ENCODE measurements around the gene PRDM15.

The PRDM15 gene

GRCh38 chr21:41824466-41825207 lies 54.5 kb downstream of the PRDM15 start:
- DNase-seq (ENCODE audit: low read depth in 2 of 2), result no peak

DNA sequence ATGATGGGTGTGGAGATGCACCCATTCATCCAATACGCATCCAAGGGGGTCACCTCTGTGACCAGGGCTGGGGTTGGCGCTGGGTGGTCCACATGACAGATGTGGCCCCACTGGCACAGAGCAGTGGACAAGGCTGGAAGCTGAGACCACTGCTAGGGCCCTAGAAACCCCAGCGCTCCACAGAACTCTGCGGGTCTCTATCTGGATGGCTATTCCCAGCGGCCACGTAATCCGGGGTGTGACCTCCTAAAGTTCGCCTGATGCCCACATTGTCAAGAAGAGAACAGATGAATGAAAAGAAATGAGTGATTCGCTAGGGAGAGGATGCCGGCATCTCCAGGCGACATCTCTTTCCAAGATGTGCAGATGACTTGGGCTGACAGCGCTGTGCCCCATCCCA lies 55.2 kb downstream of the PRDM15 start:
- no peak for DNase-seq (ENCODE audit: low read depth in 2 of 2)

DNA sequence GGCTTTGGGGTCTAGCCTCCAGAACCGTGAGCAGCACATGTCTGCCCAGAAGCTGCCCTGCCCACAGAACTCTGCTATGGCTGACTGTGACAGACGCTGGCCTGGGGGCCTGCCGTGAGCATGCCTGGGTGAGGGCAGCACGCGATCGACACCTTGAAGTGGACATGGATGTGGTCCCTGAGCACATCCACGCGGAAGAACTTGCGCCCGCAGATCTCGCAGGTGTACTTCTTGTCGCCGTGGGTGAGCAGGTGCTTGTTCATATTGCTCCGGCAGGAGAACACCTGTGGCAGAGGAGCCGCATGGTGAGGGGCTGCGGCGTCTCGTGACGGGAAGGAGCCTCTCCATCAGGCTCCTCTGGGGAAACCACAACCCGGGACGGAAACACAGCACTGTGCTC lies 56.0 kb downstream of the PRDM15 start:
- DNase-seq (ENCODE audit: low read depth in 2 of 2), result no peak

DNA sequence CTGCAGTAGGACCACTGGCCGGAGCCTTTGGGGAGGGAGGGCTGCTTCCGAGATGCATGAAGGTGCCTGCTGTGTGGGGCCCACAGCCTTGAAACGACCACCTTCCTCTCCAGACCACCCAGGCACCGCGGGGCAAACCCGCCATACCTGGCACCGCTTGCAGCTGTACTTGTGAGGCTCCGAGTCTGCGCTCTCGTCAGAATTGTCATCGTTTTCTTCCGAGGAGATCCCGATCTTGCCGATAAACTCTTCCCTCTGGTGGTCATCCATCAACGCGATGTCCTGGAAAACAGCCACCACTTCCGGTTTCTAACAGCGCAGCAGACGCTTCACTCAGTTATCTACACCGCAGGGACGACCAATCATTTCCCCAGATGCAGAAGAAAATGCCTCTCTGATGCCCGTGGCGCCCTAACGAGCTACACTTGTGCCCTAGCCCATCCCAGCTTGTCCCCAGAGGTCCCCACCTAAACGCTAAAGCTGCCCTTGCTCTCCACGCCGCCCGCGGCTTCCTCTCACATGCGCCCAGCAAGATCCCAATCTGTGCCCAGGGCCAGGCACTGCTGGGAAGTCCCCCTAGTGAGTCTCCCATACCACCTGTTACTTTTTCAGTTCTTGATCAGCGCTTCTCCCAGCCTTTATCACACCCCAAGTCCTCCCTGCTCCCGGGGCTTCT lies 57.2 kb downstream of the PRDM15 start:
- no peak for DNase-seq (ENCODE audit: low read depth in 2 of 2)

GRCh38 chr21:41821081-41821755 lies 57.9 kb downstream of the PRDM15 start:
- no peak for DNase-seq (ENCODE audit: low read depth in 2 of 2)

DNA sequence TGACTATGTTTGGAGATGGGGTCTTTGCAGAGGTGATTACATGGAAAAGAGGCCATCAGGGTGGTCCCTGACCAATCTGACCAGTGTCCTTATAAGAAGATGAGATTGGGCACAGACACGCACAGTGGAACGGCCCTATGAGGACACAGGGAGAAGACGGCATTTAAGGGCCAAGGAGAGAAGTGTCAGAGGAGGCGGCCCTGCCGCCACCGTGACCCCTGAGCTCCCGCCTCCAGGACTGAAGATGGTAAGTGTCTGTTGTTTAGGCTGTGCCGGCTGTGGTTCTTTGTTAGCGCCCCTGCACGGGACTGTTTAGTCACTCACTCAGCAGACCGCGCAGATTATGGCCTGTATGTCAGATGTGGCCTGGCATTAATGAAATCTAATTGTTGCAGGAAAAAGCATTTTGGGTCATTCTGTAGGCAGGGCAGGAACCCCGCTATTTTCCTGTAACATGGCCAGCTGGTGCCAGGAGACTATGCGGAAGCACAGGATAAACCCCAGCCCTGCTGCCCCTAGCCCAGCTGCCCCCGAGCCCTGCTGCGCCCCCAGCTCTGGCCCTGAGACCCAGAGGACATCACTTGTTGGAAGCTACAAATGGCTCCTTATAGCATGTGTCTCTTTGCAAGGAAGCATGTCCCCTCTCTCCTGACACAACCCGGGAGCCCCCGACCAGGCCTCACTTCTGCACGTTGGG lies 58.6 kb downstream of the PRDM15 start:
- no peak for DNase-seq (ENCODE audit: low read depth in 2 of 2)

GRCh38 chr21:41819856-41820281 lies 59.3 kb downstream of the PRDM15 start:
- DNase-seq (ENCODE audit: low read depth in 2 of 2), result no peak

DNA sequence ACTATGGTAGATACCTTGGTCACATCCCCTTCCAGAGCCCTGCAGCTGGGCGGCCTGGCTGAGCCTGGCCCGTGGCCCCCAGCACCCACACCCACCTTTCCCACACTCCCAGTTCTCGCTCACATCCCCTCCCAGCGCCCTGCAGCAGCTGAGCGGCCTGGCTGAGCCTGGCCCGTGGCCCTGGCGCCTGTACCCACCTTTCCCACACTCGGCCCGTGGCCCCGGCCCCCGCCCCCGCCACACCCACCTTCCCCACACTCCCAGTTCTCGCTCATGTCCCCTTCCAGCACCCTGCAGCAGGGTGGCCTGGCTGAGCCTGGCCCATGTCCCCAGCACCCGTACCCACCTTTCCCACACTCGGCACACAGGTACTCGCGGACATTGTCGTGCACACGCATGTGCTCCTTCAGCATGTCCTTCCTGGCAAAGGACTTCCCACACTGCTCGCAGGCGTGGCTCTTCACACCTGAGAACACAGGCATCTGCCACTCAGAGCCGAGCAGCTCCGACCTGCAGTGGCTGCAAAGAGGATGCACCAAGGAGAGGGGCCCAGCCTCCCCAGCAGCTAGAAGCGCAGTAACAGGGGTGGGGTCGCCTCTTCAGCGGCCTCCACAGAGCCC lies 59.8 kb downstream of the PRDM15 start:
- DNase-seq (ENCODE audit: low read depth in 2 of 2), result no peak

- no peak for DNase-seq (ENCODE audit: low read depth in 2 of 2)
Measured at GRCh38 chr21:41817877-41818855, 61.0 kb downstream of the PRDM15 start.

DNA sequence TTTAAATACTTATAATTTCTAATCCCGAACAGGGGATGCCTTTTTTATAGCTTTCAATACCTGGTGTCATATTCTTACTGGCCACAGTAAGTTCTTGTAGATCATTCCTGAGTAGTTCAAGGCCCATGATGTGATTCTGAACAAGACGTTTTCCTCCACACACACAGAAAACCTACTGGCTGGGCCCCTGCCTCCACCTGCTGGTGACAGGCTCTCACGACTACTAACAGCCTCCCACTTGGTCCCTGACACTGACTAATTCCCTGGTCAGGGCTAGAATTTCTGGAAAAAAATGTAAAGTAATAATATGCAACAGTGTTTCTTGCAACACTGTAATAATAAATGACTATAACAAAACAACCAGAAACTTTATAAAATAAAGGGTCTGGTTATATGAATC lies 61.9 kb downstream of the PRDM15 start:
- DNase-seq (ENCODE audit: low read depth in 2 of 2), result peak in 1 of 2 donors; percentile 27

- DNase-seq (ENCODE audit: low read depth in 2 of 2), result peak; percentile 34 to 54
Measured at GRCh38 chr21:41816583-41817165, 62.5 kb downstream of the PRDM15 start.

DNA sequence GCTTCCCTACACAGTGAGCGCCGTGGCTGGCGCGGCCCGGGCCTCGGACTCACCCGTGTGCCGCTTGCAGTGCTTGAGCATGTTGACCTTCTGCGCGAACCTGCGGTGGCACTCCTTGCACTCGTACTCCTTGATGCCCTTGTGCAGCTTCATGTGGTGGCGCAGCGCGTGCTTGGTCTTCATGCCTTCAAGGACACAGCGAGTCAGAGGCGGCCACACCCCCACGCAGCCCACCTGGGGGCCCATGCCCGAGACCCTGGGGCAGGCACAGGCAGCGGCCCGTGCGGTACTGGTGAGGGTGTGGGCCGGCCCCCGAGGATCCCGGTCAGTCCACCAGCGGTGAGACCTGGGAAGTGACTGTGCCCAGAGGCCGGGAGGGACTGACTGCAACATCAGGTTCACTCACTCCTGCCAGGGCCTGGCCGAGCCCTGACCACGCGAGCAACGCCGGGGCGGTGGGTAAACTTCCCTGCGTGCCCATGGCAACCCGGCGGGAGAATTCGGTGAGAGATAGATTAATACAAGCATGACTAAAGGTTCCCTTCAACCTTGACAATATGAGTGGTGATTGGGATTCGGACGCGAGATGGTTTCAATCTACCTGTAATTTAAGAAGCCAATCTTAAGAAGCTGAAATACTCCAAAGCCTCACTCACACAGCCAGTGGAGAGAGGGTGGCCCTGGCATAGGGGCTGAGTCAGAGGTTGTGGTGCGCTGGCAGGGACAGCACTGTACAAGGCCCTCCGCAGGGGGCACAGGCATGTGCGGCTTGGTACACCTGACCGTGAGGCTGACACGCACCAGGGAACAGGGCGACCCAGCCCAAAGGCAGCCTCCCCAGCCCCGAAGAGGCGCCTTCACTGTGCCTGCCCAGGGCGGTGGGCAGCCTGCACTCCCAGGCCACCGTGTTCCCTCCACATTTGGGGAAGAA lies 63.2 kb downstream of the PRDM15 start:
- no peak for DNase-seq (ENCODE audit: low read depth in 2 of 2)

GRCh38 chr21:41813226-41813625 lies 65.9 kb downstream of the PRDM15 start:
- no peak for DNase-seq (ENCODE audit: low read depth in 2 of 2)

GRCh38 chr21:41812679-41813078 lies 66.5 kb downstream of the PRDM15 start:
- DNase-seq (ENCODE audit: low read depth in 2 of 2), result no peak

- DNase-seq (ENCODE audit: low read depth in 2 of 2), result no peak
Measured at GRCh38 chr21:41810597-41810932, 68.6 kb downstream of the PRDM15 start.

DNA sequence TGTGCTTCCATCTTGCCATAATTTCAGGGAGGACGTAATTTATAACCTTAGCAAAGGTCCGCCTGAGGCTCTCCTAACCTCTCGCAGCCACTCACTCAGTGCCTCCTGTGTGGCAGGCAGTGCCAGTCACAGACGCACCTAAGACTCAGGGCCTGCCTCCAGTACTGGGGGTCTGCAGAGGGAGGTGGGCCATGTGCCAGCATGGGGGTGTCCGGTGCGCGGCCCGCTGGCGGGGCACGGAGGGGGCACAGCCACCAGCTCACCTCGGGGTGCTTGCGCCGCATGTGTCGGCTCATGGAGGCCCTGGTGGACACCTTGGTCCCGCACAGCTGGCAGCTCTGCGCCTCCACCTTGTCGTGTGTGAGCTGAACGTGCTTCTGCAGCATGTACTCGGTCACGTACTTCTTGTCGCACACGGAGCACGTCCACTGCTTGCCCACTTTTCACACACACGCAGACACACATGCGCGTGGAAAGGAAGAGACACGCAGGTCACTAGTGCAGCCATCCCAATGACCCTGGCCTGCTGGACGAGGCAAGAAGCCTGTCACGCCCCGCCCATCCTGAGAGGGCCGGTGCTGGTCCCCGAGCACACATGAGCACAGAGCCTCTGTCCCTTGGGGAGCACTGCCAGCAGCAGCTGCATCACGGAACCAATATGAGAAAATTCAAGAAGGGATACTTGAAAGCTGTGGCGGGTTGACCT lies 69.1 kb downstream of the PRDM15 start:
- DNase-seq (ENCODE audit: low read depth in 2 of 2), result no peak

- DNase-seq (ENCODE audit: low read depth in 2 of 2), result no peak
Measured at GRCh38 chr21:41808846-41809245, 70.3 kb downstream of the PRDM15 start.

DNA sequence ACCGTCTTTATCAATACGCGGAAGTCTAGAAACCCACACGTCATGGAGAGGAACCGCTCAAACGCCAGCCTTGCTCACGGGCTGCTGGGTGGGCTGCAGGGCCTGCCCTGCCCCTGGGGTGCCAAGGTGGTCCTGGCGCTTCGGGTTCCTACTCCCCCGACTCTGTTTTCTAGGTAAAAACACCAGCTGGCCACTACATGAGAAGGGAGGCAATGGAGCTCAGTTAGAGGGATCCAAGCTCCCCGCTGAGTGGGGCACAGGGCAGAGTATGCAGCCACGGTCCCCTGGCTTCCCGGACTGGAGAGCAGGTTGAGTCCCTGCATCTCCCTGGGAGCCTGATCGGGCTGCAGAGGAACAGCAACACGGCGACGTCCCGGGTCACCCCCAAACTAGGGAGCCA lies 71.0 kb downstream of the PRDM15 start:
- no peak for DNase-seq (ENCODE audit: low read depth in 2 of 2)

GRCh38 chr21:41806773-41807172 lies 72.4 kb downstream of the PRDM15 start:
- no peak for DNase-seq (ENCODE audit: low read depth in 2 of 2)
